K562 (cell line): ENCODE measurements around the gene PRR5.

Experiments used
- EZH2 ChIP-seq: IDR thresholded peaks from 2 replicates; pipeline ENCODE4 v1.6.1; 2012; ENCODE audit warnings: low read depth, mild to moderate bottlenecking, inconsistent platforms, low read length, borderline replicate concordance
- GTF2B ChIP-seq: IDR thresholded peaks from 2 replicates; pipeline ENCODE4 v1.6.1; 2011; ENCODE audit not compliant: insufficient read length; ENCODE audit errors: extremely low read depth
- KLF16 ChIP-seq: IDR thresholded peaks from 2 replicates; pipeline ENCODE4 v1.6.1; 2016; ENCODE audit warnings: antibody characterized with exemption
- MLLT1 ChIP-seq, 2 experiments: fragments of 450-650 bp; IDR thresholded peaks; 2 replicates each; pipeline ENCODE4 v1.6.1; 2016
- NFRKB ChIP-seq: fragments of 450-650 bp; IDR thresholded peaks from 2 replicates; pipeline ENCODE4 v1.6.1; 2016; ENCODE audit warnings: low read depth
- RFX5 ChIP-seq: IDR thresholded peaks from 2 replicates; pipeline ENCODE4 v1.6.1; 2011; ENCODE audit warnings: low read depth, mild to moderate bottlenecking, improper control_type of control experiment, low read length
- ZNF280B ChIP-seq: fragments of 250-450 bp; sonication (Bioruptor Pico); IDR thresholded peaks from 2 replicates; pipeline ENCODE4 v1.5.1; 2021; ENCODE audit warnings: mild to moderate bottlenecking
- ZNF449 ChIP-seq: fragments of 250-450 bp; sonication (Bioruptor Pico); IDR thresholded peaks from 2 replicates; pipeline ENCODE4 v1.8.0; 2022; ENCODE audit warnings: moderate library complexity, mild to moderate bottlenecking, inconsistent platforms

- no peak for TF ChIP-seq RFX5
- no peak for TF ChIP-seq GTF2B
- no peak for TF ChIP-seq NFRKB
- no peak for TF ChIP-seq KLF16
- TF ChIP-seq MLLT1 (IDR thresholded peaks at IDR 0.05): no peak
- TF ChIP-seq ZNF449 (CRISPR knock-in tag): no peak
- no peak for TF ChIP-seq EZH2
- no peak for TF ChIP-seq ZNF280B
Measured at GRCh38 chr22:44661070-44661469, 40.9 kb upstream of the PRR5 start.
